CD4-positive, alpha-beta memory T cell (primary cell): Measurements from ENCODE around the gene OR4Q2. TPM values are rescaled to one million over a fixed set of nuclear protein-coding genes. Genes with fewer than 3 reads are reported as not detected.
"Not testable (repeated sequence)": the region's sequence is repeated elsewhere in the genome, so short reads cannot be mapped to it uniquely, and the experiment has no call there.

ENCODE experiments used
- CTCF ChIA-PET: fragments of 350-600 bp; sonication (Branson Sonifier 250); formaldehyde crosslinking; loops from one replicate; lab custom pipeline; 2021; ENCODE audit warnings: inconsistent platforms; ENCODE audit not compliant: partially characterized antibody; lab: Charles Lee
- POLR2A ChIA-PET: fragments of 350-600 bp; sonication (Branson Sonifier 250); formaldehyde crosslinking; loops from one replicate; lab custom pipeline; 2021; ENCODE audit not compliant: partially characterized antibody; lab: Charles Lee
- DNase-seq, 5 donors: peaks; one replicate each; pipeline versions ENCODE4 v3.0.0 to v3.0.0-alpha.2; 2020 to 2022; ENCODE audit warnings: mixed read lengths in 1 of 5
- H3K27ac ChIP-seq: one replicate; pipeline ENCODE4 v1.7.0; 2013; ENCODE audit warnings: low read depth, low read length
- H3K27me3 ChIP-seq: 2 replicates; pipeline ENCODE4 v1.7.0; 2013; ENCODE audit warnings: mild to moderate bottlenecking, low read length, moderate library complexity; ENCODE audit not compliant: insufficient read depth
- H3K36me3 ChIP-seq: 2 replicates; pipeline ENCODE4 v1.7.0; 2013; ENCODE audit warnings: mild to moderate bottlenecking, low read length, moderate library complexity; ENCODE audit not compliant: insufficient read depth
- H3K4me1 ChIP-seq: 2 replicates; pipeline ENCODE4 v1.7.0; 2013; ENCODE audit warnings: mild to moderate bottlenecking, low read length, moderate library complexity; ENCODE audit not compliant: insufficient read depth
- H3K4me3 ChIP-seq, 2 donors: one replicate each; pipeline ENCODE4 v1.7.0; 2013; ENCODE audit warnings: low read length in 2 of 2, mild to moderate bottlenecking in 1 of 2
- H3K9me3 ChIP-seq, 2 donors: one replicate each; pipeline ENCODE4 v1.7.0; 2013; ENCODE audit warnings: low read length in 2 of 2, control low read depth in 1 of 2; ENCODE audit not compliant: control insufficient read depth in 1 of 2
- H3K27ac Mint-ChIP-seq, 7 donors: one replicate each; pipeline ENCODE4 v1.8.0; 2020 to 2021; ENCODE audit warnings: mixed read lengths in 7 of 7, mild to moderate bottlenecking in 6 of 7, inconsistent platforms in 3 of 7, moderate library complexity in 3 of 7
- H3K27me3 Mint-ChIP-seq, 2 donors: one replicate each; pipeline ENCODE4 v1.8.0; 2020 to 2021; ENCODE audit warnings: mixed read lengths in 2 of 2
- H3K36me3 Mint-ChIP-seq, 2 donors: one replicate each; pipeline ENCODE4 v1.8.0; 2020 to 2021; ENCODE audit warnings: mixed read lengths in 2 of 2, inconsistent platforms in 1 of 2, mild to moderate bottlenecking in 1 of 2
- H3K4me1 Mint-ChIP-seq, 4 donors: one replicate each; pipeline ENCODE4 v1.8.0; 2020 to 2021; ENCODE audit warnings: mixed read lengths in 4 of 4, mild to moderate bottlenecking in 1 of 4
- H3K4me3 Mint-ChIP-seq, 8 donors: one replicate each; pipeline ENCODE4 v1.8.0; 2020 to 2021; ENCODE audit warnings: mixed read lengths in 8 of 8, mild to moderate bottlenecking in 7 of 8, moderate library complexity in 6 of 8, inconsistent platforms in 3 of 8
- H3K9me3 Mint-ChIP-seq, 8 donors: one replicate each; pipeline ENCODE4 v1.8.0; 2020 to 2021; ENCODE audit warnings: mixed read lengths in 8 of 8, mild to moderate bottlenecking in 5 of 8, inconsistent platforms in 3 of 8, moderate library complexity in 1 of 8
- intact Hi-C: fragments of 100-400 bp; cut with micrococcal nuclease; formaldehyde crosslinking; loops from one replicate; pipeline ENCODE4 v1.15.1; 2023
- polyA plus RNA-seq, 2 donors: library from polyadenylated mRNA; unstranded; fragments of 300-500 nt; fragmentation: Illumina TruSeq; gene quantifications; one replicate each; pipeline ENCODE4 v1.2.3, GENCODE V29; 2021
- total RNA-seq, 2 experiments: library from RNA; stranded (reverse); gene quantifications; one replicate each; pipeline ENCODE4 v1.2.3, GENCODE V29; 2021

Gene OR4Q2
- total RNA-seq (not detected), polyA plus RNA-seq (not detected)

DNA sequence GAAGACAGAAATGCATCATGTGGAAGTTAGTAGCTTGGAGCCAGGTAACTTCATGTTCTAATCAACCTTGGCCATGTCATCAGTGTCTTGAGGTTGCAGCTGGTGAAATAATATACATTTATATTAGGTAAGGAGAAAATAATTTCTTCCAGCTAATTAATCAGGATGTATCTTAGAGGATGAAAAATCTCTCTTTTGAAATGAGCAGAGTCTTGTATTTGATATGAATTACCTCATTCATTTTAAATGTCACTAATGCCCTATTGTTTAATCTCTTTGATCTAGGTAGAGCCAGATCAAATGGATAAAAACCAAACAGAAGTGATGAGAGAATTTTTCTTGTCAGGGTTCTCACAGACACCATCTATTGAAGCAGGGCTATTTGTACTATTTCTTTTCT is at the start of gene OR4Q2:
Gene OR4Q2 (plus strand): TSS at position 301 of the 400 bp plus-strand sequence.
- POLR2A ChIA-PET: no interaction called here
- no peak within 1 kb of the TSS for H3K27ac Mint-ChIP-seq

DNA sequence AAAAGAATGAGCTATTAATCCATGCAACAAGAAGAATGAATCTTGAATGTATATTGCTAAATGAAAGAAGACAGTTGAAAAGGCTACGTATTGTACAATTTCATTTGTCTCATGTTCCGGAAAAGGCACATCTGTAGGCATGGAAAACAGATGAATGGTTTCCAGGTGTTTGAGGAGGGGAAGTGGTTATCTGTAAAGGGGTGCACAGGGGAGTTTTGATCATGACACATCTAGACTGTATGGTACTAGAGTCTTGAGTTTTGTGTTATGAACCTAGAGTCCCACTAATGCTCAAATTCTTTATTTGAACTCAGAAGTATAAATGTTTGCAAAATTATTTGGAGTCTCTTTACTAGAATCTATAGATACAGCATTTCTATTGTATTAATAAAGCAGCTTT is 32.2 kb upstream of the OR4Q2 start:
- H3K27ac ChIP-seq, H3K36me3 Mint-ChIP-seq, H3K4me3 ChIP-seq, DNase-seq, H3K36me3 ChIP-seq, POLR2A ChIA-PET, H3K27me3 Mint-ChIP-seq, H3K9me3 ChIP-seq, CTCF ChIA-PET, H3K27me3 ChIP-seq, H3K27ac Mint-ChIP-seq: not testable (repeated sequence)
- Mint-ChIP-seq H3K9me3 (peaks cover 0 to 13% (median 0%) of the 10 kb centered on the region in 8 donors), H3K4me1 (peaks cover 14 to 22% (median 19%) of the 10 kb centered on the region in 4 donors), H3K4me3 (peak overlapping the region in 2 of 8 donors; percentile 3 to 8)
- H3K4me1 ChIP-seq: peaks cover 16% of the 10 kb centered on the region
- intact Hi-C loops: loop anchor here (10.0 kb wide), 1 partner anchor 645 kb away; no protein-coding TSS in a partner anchor

More for the DNA sequence above, at the start of gene OR4Q2:
- H3K4me3 Mint-ChIP-seq: no peak within 1 kb of the TSS
- H3K4me1 ChIP-seq: no peaks in the 10 kb centered on the region
- H3K9me3 Mint-ChIP-seq: peaks cover 0 to 3% (median 2%) of the 10 kb centered on the region in 8 donors
- H3K9me3 ChIP-seq: no peaks in the 10 kb centered on the region
- no peak for DNase-seq
- H3K4me1 Mint-ChIP-seq: peaks cover 0 to 1% (median 0%) of the 10 kb centered on the region in 4 donors
- H3K27me3 Mint-ChIP-seq: peaks cover 0 to 8% of the 10 kb centered on the region in 2 donors
- H3K36me3 Mint-ChIP-seq: peaks cover 0 to 5% of the 10 kb centered on the region in 2 donors
- no peaks in the 10 kb centered on the region for H3K36me3 ChIP-seq
- CTCF ChIA-PET: no interaction called here
- no peaks in the 10 kb centered on the region for H3K27me3 ChIP-seq
- no peak within 1 kb of the TSS for H3K4me3 ChIP-seq
- no peak within 1 kb of the TSS for H3K27ac ChIP-seq
- intact Hi-C loops: no loop called here

DNA sequence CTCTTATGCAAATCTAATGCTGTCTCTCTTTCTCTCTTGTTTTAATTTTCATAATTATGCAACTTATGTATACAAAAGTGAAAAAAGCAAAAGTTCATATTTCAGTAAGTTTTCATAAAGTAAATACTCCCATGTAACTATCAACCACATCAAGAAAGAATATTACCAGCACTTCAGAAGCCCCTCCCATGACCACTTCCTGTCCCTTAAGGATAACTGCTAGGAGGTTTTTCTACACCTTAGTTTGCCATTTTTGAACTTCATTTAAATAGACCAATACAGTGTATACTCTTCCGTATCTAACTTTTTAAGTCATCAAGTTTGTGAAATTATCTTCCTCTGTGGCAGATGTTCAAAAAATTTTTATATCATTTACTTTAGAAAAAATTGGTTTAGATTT is 27.1 kb upstream of the OR4Q2 start:
- Histone ChIP-seq H3K27me3 (no peaks in the 10 kb centered on the region), H3K27ac (no peak overlapping the region), H3K9me3 (no peaks in the 10 kb centered on the region), H3K4me1 (peaks cover 29% of the 10 kb centered on the region), H3K36me3 (no peaks in the 10 kb centered on the region), H3K4me3 (peak overlapping the region in 1 of 2 donors; percentile 24)
- DNase-seq: peak; percentile 60 to 76 (median 66)
- Mint-ChIP-seq H3K27ac (peak overlapping the region; percentile 8 to 90 (median 27)), H3K9me3 (peaks cover 0 to 10% (median 2%) of the 10 kb centered on the region in 8 donors), H3K27me3 (no peaks in the 10 kb centered on the region), H3K4me1 (peaks cover 21 to 38% (median 32%) of the 10 kb centered on the region in 4 donors), H3K4me3 (peak overlapping the region in 6 of 8 donors; percentile 11 to 70 (median 58)), H3K36me3 (peaks cover 5 to 8% of the 10 kb centered on the region in 2 donors)
- CTCF ChIA-PET: no interaction called here
- intact Hi-C loops: loop anchor here (10.0 kb wide), 1 partner anchor 640 kb away; no protein-coding TSS in a partner anchor
- POLR2A ChIA-PET: no interaction called here

DNA sequence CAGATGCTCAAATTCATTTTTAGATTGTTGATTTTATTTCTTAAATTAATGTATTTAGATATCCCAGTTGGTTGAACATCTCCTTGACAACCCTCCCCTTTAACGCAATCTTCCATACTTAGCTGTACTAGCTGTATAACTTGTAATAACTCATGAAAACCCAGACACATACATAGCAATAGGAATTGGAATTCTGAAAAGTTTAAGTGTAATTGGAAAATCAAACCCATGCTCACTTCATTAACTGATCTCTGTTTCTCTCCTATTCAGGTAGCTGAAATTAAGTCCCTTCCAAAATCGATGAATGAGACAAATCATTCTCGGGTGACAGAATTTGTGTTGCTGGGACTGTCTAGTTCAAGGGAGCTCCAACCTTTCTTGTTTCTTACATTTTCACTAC is 26.7 kb upstream of the OR4Q2 start, which contains the start of gene OR4K15:
Gene OR4K15 (plus strand): TSS at position 301 of the 400 bp plus-strand sequence. CDS start 0 bp downstream, at position 301.
- Mint-ChIP-seq H3K36me3 (peaks cover 5 to 8% of the 10 kb centered on the region in 2 donors), H3K27ac (peak within 1 kb of the TSS; percentile 27 to 90 (median 48))
- intact Hi-C loops: loop anchor here (10.0 kb wide), 1 partner anchor 640 kb away; no protein-coding TSS in a partner anchor

DNA sequence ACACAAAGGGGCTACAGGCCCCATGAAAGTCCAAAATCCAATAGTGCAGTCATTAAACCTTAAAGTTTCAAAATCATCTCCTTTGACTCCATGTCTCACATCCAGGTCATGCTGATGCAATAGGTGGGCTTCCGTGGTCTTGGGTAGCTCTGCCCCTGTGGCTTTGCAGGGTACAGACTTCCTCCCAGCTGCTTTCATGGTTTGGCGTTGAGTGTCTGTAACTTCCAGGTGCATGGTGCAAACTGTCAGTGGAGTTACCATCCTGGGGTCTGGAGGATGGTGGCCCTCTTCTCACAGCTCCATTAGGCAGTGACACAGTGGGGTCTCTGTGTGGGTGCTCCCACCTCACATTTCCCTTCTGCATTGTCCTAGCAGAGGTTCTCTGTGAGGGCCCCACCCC is 8.5 kb upstream of the OR4Q2 start:
- Mint-ChIP-seq H3K36me3 (peaks cover 0 to 3% of the 10 kb centered on the region in 2 donors), H3K4me1 (peaks cover 0 to under 1% (median 0%) of the 10 kb centered on the region in 4 donors), H3K4me3 (no peak overlapping the region), H3K9me3 (peaks cover 2 to 18% (median 6%) of the 10 kb centered on the region in 8 donors), H3K27ac (no peak overlapping the region), H3K27me3 (no peaks in the 10 kb centered on the region)
- Histone ChIP-seq H3K27ac (no peak overlapping the region), H3K4me1 (no peaks in the 10 kb centered on the region), H3K9me3 (no peaks in the 10 kb centered on the region), H3K4me3 (no peak overlapping the region), H3K27me3 (no peaks in the 10 kb centered on the region), H3K36me3 (no peaks in the 10 kb centered on the region)
- no peak for DNase-seq
- ChIA-PET POLR2A (no interaction called here), CTCF (no interaction called here)
- intact Hi-C loops: no loop called here

More for the DNA sequence above, 26.7 kb upstream of the OR4Q2 start, which contains the start of gene OR4K15:
- CTCF ChIA-PET: no interaction called here
- Histone ChIP-seq H3K36me3 (no peaks in the 10 kb centered on the region), H3K27me3 (no peaks in the 10 kb centered on the region), H3K4me1 (peaks cover 29% of the 10 kb centered on the region), H3K9me3 (no peaks in the 10 kb centered on the region), H3K27ac (no peak within 1 kb of the TSS), H3K4me3 (peak within 1 kb of the TSS in 1 of 2 donors; percentile 24)
- Mint-ChIP-seq H3K27me3 (no peaks in the 10 kb centered on the region), H3K4me1 (peaks cover 21 to 38% (median 32%) of the 10 kb centered on the region in 4 donors), H3K9me3 (peaks cover 0 to 10% (median 2%) of the 10 kb centered on the region in 8 donors), H3K4me3 (peak within 1 kb of the TSS in 6 of 8 donors; percentile 11 to 70 (median 58))
- POLR2A ChIA-PET: no interaction called here
- no peak for DNase-seq

DNA sequence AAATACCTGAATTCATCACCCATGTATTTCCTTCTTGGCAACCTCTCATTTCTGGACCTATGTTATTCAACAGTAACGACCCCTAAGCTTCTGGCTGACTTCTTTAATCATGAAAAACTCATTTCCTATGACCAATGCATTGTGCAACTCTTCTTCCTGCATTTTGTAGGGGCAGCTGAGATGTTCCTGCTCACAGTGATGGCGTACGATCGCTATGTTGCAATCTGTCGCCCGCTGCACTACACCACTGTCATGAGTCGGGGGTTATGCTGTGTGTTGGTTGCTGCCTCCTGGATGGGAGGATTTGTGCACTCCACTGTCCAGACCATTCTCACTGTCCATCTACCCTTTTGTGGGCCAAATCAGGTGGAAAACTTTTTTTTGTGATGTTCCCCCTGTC is 356 bp downstream of the OR4Q2 start:
- Mint-ChIP-seq H3K27me3 (peaks cover 0 to 8% of the 10 kb centered on the region in 2 donors), H3K27ac (no peak overlapping the region), H3K4me1 (peaks cover 0 to 1% (median 0%) of the 10 kb centered on the region in 4 donors), H3K9me3 (peaks cover 0 to 6% (median 2%) of the 10 kb centered on the region in 8 donors), H3K4me3 (no peak overlapping the region), H3K36me3 (peaks cover 0 to 5% of the 10 kb centered on the region in 2 donors)
- Histone ChIP-seq H3K4me1 (no peaks in the 10 kb centered on the region), H3K4me3 (no peak overlapping the region), H3K27me3 (no peaks in the 10 kb centered on the region), H3K27ac (no peak overlapping the region), H3K9me3 (no peaks in the 10 kb centered on the region), H3K36me3 (no peaks in the 10 kb centered on the region)
- no peak for DNase-seq
- POLR2A ChIA-PET: no interaction called here
- intact Hi-C loops: no loop called here
- CTCF ChIA-PET: no interaction called here

DNA sequence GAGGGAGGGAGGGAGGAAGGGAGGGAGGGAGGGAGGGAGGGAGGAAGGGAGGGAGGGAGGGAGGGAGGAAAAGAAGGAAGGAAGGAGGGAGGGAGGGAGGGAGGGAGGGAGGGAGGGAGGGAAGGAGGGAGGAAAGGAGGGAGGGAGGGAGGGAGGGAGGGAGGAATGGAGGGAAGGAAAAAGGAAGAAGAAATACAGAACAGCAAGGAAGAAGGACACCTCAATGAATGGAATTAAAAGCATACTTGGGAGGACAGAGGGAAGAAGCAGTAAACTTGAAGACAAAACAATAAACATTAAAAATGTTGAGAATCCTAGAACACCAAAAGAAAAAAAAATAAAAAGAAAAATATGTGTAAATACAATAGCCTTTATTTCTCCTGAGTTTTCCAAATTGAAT is 6.2 kb downstream of the OR4Q2 start:
- ChIA-PET POLR2A (no interaction called here), CTCF (no interaction called here)
- Mint-ChIP-seq H3K27me3 (peaks cover 0 to 6% of the 10 kb centered on the region in 2 donors), H3K36me3 (no peaks in the 10 kb centered on the region), H3K4me1 (no peaks in the 10 kb centered on the region), H3K4me3 (no peak overlapping the region), H3K9me3 (peaks cover 0 to 23% (median 9%) of the 10 kb centered on the region in 8 donors), H3K27ac (no peak overlapping the region)
- H3K27ac ChIP-seq: no peak overlapping the region
- H3K9me3 ChIP-seq: no peaks in the 10 kb centered on the region
- H3K4me1 ChIP-seq: no peaks in the 10 kb centered on the region
- H3K4me3 ChIP-seq: no peak overlapping the region
- H3K27me3 ChIP-seq: no peaks in the 10 kb centered on the region
- intact Hi-C loops: no loop called here
- DNase-seq: no peak
- H3K36me3 ChIP-seq: no peaks in the 10 kb centered on the region
